Stimulated activated CD4-positive, alpha-beta T cell treated with anti-CD3 and anti-CD28 coated beads, Interleukin-15, amount 100 ng/mL, for 48 hours (primary cell): ENCODE results near the gene ZNF587.
"Not testable (repeated sequence)": the region's sequence is repeated elsewhere in the genome, so short reads cannot be mapped to it uniquely, and the experiment has no call there.

Source experiments
- DNase-seq, 2 donors: peaks; one replicate each; pipeline ENCODE4 v3.0.0-alpha.2; 2020; ENCODE audit warnings: low read depth in 2 of 2

ZNF587 gene

GRCh38 chr19:57821501-57821900, 28.2 kb upstream of the ZNF587 start:
- DNase-seq, result not testable (repeated sequence)

GRCh38 chr19:57823155-57823554, 26.5 kb upstream of the ZNF587 start:
- DNase-seq, result not testable (repeated sequence)

- not testable (repeated sequence) for DNase-seq
Measured at GRCh38 chr19:57823608-57824007, 26.1 kb upstream of the ZNF587 start.

- DNase-seq, result no peak
Measured at GRCh38 chr19:57825511-57825910, 24.1 kb upstream of the ZNF587 start.

DNA sequence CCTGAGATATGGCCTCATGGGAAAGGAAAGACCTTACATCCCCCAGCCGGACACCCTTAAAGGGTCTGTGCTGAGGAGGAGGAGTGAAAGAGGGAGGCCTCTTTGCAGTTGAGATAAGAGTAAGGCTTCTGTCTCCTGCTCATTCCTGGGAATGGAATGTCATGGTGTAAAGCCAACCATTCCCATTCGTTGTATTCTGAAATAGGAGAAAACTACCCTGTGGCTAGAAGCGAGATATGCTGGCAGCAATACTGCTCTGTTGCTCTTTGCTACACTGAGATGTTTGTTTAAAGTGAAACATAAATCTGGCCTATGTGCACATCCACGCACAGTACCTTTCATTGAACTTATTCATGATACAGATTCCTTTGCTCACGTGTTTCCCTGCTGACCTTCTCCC, 20.3 kb upstream of the ZNF587 start:
- no peak for DNase-seq

GRCh38 chr19:57830071-57830602, 19.5 kb upstream of the ZNF587 start, which contains the start of gene ZNF587B:
Gene ZNF587B (plus strand): TSS chr19:57830299. CDS start chr19:57830529, 230 bp downstream.
- no peak for DNase-seq

DNA sequence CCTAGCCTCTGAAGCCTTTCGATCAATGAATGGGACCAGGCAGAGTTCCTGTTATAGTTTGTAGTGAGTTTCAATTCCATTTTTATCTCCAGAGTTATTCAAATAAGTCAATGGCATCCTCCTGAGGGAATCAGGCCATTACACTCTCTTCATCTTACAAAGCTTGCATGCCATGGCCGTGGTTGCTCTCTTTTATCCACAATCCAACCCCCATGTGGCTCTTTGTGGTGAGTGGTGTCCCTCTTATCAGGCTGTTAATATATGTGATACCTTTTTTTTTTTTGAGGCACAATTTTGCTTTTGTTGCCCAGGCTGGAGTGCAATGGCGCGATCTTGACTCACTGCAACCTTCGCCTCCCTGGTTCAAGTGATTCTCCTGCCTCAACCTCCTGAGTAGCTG, 12.7 kb upstream of the ZNF587 start:
- not testable (repeated sequence) for DNase-seq

- DNase-seq, result not testable (repeated sequence)
Measured at GRCh38 chr19:57838622-57839191, 11.0 kb upstream of the ZNF587 start.

- no peak for DNase-seq
Measured at GRCh38 chr19:57841122-57841763, 8.4 kb upstream of the ZNF587 start.

DNA sequence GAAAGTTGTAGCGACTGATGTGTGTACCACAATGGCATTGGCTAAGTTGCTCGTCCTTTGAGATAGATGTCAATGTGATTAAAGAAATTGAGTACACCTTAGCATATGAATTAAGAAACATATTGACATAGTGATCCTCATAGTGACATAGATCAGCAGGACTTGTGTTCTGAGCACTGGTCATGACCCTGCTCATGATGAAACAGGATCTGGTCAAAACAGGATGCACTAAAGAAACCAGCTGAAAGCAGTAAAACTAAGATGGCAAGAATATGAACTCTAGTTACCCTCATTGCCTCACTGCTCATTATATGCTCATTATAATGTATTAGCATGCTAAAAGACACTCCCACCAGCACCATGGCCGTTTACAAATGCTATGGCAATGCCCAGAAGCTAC, 2.5 kb upstream of the ZNF587 start:
- not testable (repeated sequence) for DNase-seq

DNA sequence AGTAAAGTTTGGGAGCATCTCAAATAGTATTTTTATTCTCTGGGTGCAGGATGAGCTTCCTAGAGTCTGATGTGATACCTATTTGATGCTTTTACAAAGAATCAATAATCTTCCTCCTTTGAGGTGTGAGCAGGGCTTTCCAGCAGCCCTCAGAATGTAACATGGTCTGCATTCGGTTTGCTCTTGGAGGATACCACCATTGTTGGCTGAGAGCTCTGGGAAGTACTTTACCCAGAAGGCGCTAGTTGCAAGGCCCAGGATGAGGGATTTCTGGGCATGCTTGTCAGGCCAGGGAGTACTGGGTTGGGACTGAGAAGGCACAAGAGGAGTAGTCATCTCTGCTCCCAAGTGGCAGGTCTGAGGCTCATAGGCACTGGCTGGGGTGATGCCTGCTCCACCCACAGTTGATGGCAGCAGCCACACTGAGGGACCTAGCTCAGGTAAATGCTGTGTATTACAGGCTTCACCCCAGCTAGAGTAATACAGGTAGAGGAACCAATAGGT, 445 bp upstream of the ZNF587 start:
- DNase-seq, result not testable (repeated sequence)

GRCh38 chr19:57850553-57851017, 926 bp downstream of the ZNF587 start:
- DNase-seq, result no peak

DNA sequence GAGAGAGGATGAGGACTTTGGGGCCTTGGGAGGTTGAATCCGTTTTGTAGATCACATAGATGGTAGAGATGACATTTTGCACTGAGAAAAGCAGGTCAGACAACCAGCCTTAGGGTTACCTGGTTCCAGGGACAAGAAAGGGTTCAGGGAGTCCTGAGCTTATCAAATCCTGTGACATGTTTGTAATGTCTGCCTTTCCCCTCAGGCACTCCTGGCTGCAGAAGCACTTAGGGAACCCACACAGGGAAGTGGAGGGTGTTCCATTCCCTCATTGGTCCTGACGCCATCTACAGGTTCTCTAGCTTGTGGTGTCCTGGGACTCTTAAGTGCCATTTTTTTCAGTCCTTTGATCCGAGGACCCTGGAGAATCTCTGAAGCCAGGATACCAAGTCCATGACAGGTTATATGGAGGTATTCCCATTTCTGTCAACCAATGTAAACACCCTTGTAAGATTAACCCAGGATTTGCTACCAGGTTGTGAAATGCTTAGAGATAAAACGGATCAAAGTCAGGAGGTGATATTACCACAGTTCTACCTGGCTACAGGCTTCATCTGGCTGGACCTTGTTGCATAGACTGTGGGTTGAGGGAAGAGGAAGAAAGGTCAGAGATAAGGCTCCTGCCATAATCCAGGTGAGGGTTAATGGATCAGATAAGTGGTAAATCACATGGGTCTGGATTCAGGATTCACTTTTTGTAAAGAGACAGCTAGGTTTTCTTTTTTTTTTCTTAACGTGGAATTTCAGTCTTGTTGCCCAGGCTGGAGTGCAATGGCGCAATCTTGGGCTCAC, 2.3 kb downstream of the ZNF587 start:
- DNase-seq, result not testable (repeated sequence)

DNA sequence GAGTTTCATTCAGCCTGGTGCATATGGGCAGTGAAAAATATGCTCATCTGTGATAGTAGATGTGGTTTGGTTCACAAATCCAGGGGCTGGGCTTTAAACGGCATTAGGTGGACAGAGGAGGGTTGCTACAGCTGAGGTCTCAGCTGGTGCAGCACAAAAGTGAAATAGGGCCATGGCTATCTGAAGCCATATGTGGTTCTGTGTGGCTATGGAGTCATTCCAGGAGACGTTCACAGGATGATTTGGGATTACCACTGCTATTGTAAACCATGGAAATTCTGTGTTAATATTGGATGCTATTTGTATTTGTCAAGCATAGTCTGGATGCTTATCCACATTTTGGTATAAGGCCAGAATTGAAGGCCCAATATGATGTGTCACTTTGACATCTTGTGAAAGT, 4.5 kb downstream of the ZNF587 start:
- DNase-seq, result not testable (repeated sequence)

- DNase-seq, result not testable (repeated sequence)
Measured at GRCh38 chr19:57862351-57862750, 12.7 kb downstream of the ZNF587 start.

DNA sequence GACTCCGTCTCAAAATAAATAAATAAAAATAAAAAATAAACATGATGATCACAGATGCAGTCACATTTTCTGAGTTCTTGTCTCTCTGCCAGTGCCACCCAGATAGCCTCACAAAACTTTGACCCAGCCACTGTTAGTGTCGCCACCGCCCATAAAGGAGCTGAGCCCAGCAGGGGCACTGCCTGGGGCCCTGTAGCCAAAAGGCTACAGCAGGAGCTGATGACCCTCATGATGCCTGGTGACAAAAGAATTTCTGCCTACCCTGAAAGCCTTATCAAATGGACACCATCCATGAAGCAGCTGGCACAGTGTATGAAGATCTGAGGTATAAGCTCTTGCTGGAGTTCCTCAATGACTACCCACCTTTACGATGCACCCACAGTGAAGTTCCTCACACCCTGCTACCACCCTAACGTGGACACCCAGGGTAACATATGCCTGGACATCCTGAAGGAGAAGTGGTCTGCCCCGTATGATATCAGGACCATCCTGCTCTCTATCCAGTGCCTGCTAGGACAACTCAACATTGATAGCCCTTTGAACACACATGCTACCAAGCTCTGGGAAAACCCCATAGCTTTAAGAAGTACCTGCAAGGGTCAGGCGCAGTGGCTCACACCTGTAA, 18.3 kb downstream of the ZNF587 start:
- no peak for DNase-seq

DNA sequence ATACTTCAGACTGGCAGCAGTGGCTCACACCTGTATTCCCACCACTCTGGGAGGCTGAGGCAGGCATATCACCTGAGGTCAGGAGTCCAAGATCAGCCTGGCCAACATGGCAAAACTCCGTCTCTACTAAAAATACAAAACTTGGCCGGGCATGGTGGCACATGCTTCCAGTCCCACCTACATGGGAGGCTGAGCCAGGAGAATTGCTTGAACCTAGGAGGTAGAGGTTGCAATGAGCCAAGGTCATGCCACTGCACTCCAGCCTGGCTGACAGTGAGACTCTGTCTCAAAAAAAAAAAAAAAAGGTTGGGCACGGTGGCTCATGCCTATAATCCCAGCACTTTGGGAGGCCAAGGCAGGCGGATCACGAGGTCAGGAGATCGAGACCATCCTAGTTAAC, 20.0 kb downstream of the ZNF587 start:
- DNase-seq, result not testable (repeated sequence)

DNA sequence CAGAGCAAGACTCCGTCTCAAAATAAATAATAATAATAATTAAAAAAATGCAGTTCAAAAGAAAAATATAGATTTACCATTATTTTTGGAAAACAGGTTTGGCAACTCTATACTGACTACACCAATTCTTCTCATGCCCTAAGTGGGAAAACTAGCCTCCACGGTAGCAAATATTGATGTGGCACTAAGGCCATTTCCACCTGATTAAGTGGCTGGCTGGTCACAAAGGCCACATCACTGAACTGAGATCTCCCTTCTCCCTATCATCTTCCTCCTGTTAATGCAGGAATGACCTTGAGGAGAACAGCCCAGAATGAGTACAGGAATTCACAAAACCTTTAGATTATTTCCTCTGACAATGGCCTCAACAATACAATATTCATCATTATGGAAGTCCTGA, 20.6 kb downstream of the ZNF587 start:
- DNase-seq, result no peak

DNA sequence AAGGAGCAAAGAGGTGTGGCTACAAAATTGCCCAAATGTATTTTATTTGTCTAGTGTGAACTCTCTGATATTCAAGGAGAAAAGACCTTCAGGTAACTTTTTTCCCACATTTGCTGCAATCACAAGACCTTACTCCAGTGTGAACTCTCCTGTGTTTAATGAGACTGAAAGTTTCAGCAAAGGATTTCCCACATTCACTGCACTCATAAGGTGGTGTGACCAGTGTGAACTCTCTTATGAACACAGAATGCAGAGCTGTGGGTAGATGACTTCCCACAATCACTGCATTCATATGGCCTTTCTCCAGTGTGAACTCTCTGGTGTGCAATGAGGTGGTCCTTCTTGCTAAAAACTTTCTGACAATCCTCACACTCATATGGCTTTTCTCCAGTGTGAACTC, 22.8 kb downstream of the ZNF587 start:
- DNase-seq, result no peak

DNA sequence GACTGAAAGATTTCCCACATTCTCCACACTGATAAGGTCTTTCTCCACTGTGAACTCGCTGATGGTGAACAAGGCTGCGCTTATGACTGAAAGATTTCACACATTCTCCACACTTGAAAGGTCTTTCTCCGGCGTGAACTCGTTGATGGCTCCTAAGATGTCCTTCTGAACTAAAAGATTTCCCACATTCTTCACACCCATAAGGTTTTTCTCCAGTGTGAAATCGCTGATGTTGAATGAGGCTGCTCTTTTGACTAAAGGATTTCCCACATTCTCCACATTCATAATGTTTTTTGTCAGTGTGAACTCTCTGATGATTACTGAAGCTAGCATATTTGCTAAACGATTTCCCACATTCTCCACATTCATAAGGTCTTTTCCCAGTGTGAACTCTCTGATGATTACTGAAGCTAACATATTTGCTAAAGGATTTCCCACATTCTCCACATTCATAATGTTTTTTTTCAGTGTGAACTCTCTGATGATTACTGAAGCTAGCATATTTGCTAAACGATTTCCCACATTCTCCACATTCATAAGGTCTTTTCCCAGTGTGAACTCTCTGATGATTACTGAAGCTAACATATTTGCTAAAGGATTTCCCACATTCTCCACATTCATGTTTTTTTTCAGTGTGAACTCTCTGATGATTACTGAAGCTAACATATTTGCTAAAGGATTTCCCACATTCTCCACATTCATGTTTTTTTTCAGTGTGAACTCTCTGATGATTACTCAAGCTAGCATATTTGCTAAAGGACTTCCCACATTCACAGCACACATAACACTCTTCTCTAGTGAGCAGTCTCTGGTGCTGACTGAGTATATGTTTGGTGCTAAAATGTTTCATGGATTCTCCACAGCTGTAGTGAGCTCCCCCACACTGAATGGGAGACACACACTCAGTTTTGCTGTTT, 24.5 kb downstream of the ZNF587 start:
- DNase-seq, result not testable (repeated sequence)

- no peak for DNase-seq
Measured at GRCh38 chr19:57886046-57886445, 36.4 kb downstream of the ZNF587 start.
